K562 (cell line): ENCODE measurements around the gene GNG14. TPM values are rescaled to one million over a fixed set of nuclear protein-coding genes. Genes with fewer than 3 reads are reported as not detected.
A peak's percentile ranks its signal among the peaks of the same experiment; 100 is the strongest.

ENCODE experiments used
- AFF1 ChIP-seq, 2 experiments: fragments of 450-650 bp; IDR thresholded peaks; 2 replicates each; pipeline ENCODE4 v1.6.1; 2018; ENCODE audit warnings: mild to moderate bottlenecking in 2 of 2, low read depth in 1 of 2; ENCODE audit not compliant: partially characterized antibody in 2 of 2
- BCOR ChIP-seq: fragments of 450-650 bp; IDR thresholded peaks from 2 replicates; pipeline ENCODE4 v1.6.1; 2016
- BHLHE40 ChIP-seq: IDR thresholded peaks from 2 replicates; pipeline ENCODE4 v1.6.1; 2011; ENCODE audit warnings: low read length, improper control_type of control experiment
- ELF2 ChIP-seq: fragments of 250-450 bp; sonication (Bioruptor Pico); IDR thresholded peaks from 2 replicates; pipeline ENCODE4 v1.5.0; 2021; ENCODE audit warnings: mild to moderate bottlenecking
- FOXK1 ChIP-seq: sonication (generic); formaldehyde crosslinking; IDR thresholded peaks from 2 replicates; pipeline ENCODE4 v1.8.0; 2022; ENCODE audit warnings: missing genetic modification reagents, mild to moderate bottlenecking, borderline replicate concordance
- HMGXB4 ChIP-seq: sonication (generic); formaldehyde crosslinking; IDR thresholded peaks from 2 replicates; pipeline ENCODE4 v1.8.1; 2023; ENCODE audit warnings: mild to moderate bottlenecking, missing genetic modification reagents
- MYBL2 ChIP-seq, 2 experiments: fragments of 450-650 bp in 1 of 2; sonication (generic) in 1 of 2; formaldehyde crosslinking in 1 of 2; IDR thresholded peaks; 2 replicates each; pipeline versions ENCODE4 v1.6.1 to v1.8.1; 2017 to 2022; ENCODE audit warnings: borderline replicate concordance in 1 of 2, inconsistent platforms in 1 of 2, low read depth in 1 of 2, mild to moderate bottlenecking in 1 of 2, missing genetic modification reagents in 1 of 2, moderate library complexity in 1 of 2
- NR4A1 ChIP-seq, 2 experiments: fragments of 250-450 bp in 1 of 2; fragments of 450-650 bp in 1 of 2; sonication (Bioruptor Pico) in 1 of 2; IDR thresholded peaks; 2 replicates each; pipeline versions ENCODE4 v1.4.0 to v1.6.1; 2016 to 2020; ENCODE audit warnings: mild to moderate bottlenecking in 2 of 2, missing compliant biosample characterization in 1 of 2, missing genetic modification characterization in 1 of 2, moderate library complexity in 1 of 2
- ZNF395 ChIP-seq: fragments of 200-800 bp; sonication (Bioruptor generic); IDR thresholded peaks from 2 replicates; pipeline ENCODE4 v1.6.1; 2017; ENCODE audit warnings: missing genetic modification characterization, missing compliant biosample characterization
- ZNF592 ChIP-seq: fragments of 450-650 bp; IDR thresholded peaks from 2 replicates; pipeline ENCODE4 v1.6.1; 2017; ENCODE audit warnings: antibody characterized with exemption, mild to moderate bottlenecking
- polyA plus RNA-seq, 8 experiments: library from polyadenylated mRNA; depleted of rRNA in 4 of 8; stranded (reverse) in 5 of 8; unstranded in 3 of 8; fragments of >200 nt; fragmentation: Nextera tagmentation in 2 of 8; fragmentation: Illumina TruSeq in 1 of 8; extraction: Ambion mirVana in 2 of 8; extraction: Trizol in 1 of 8; gene quantifications; 2 replicates each; pipeline versions ENCODE4 v1.2.1 to v1.2.3, GENCODE V29; 2011 to 2014; ENCODE audit warnings: inconsistent platforms in 1 of 8, missing spikeins in 1 of 8
- total RNA-seq, 7 experiments: library from RNA; depleted of rRNA in 6 of 7; stranded (reverse); fragments of >200 nt in 6 of 7; fragmentation: Illumina TruSeq in 2 of 7; extraction: Trizol in 2 of 7; gene quantifications; 2 replicates each; pipeline versions ENCODE4 v1.2.1 to v1.2.3, GENCODE V29; 2011 to 2021; ENCODE audit warnings: low replicate concordance in 1 of 7
- TF ChIP-seq, protein P1 (sequence below): IDR thresholded peaks from 3 replicates; pipeline ENCODE4 v1.6.1; 2011; ENCODE audit warnings: borderline replicate concordance, mild to moderate bottlenecking, moderate library complexity; ENCODE audit not compliant: insufficient read length; ENCODE audit errors: extremely low read depth

GNG14 gene
- total and polyA plus RNA-seq, 9 of the 15 experiments (the other 6 are each of a cell fraction or from before 2014, with no cell fraction given) = not detected

GRCh38 chr19:12723381-12723640 is 35.5 kb downstream of the GNG14 start (continued):
- TF ChIP-seq, protein P1, sequence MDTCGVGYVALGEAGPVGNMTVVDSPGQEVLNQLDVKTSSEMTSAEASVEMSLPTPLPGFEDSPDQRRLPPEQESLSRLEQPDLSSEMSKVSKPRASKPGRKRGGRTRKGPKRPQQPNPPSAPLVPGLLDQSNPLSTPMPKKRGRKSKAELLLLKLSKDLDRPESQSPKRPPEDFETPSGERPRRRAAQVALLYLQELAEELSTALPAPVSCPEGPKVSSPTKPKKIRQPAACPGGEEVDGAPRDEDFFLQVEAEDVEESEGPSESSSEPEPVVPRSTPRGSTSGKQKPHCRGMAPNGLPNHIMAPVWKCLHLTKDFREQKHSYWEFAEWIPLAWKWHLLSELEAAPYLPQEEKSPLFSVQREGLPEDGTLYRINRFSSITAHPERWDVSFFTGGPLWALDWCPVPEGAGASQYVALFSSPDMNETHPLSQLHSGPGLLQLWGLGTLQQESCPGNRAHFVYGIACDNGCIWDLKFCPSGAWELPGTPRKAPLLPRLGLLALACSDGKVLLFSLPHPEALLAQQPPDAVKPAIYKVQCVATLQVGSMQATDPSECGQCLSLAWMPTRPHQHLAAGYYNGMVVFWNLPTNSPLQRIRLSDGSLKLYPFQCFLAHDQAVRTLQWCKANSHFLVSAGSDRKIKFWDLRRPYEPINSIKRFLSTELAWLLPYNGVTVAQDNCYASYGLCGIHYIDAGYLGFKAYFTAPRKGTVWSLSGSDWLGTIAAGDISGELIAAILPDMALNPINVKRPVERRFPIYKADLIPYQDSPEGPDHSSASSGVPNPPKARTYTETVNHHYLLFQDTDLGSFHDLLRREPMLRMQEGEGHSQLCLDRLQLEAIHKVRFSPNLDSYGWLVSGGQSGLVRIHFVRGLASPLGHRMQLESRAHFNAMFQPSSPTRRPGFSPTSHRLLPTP = no peak
- TF ChIP-seq BHLHE40 = peak; percentile 12; the same call in 1 of the 2 replicates
- no peak for TF ChIP-seq NR4A1 (CRISPR knock-in tag; IDR thresholded peaks at IDR 0.05)
- TF ChIP-seq NR4A1 (tag; IDR thresholded peaks at IDR 0.05) = no peak
- no peak for TF ChIP-seq FOXK1
- TF ChIP-seq HMGXB4 (CRISPR knock-in tag) = no peak
- TF ChIP-seq MYBL2 (IDR thresholded peaks at IDR 0.05; ENCODE audit: low read depth) = no peak
- no peak for TF ChIP-seq MYBL2 (CRISPR knock-in tag; IDR thresholded peaks at IDR 0.05; ENCODE audit: borderline replicate concordance)
- no peak for TF ChIP-seq AFF1 (IDR thresholded peaks at IDR 0.05; ENCODE audit: low read depth in 1 of 2, partially characterized antibody in 2 of 2)
- peak; percentile 71 for TF ChIP-seq BCOR
- TF ChIP-seq ELF2 (CRISPR knock-in tag) = no peak
- TF ChIP-seq ZNF395 (CRISPR knock-in tag) = 0 out of 2 replicates have a peak, but pooled peaks have one; percentile 5
- 0 out of 2 replicates have a peak, but pooled peaks have one; percentile 10 for TF ChIP-seq ZNF592
